Transverse colon (tissue), 4 donors: Measurements from ENCODE around the gene DEFB108B.
"Not testable (repeated sequence)": the region's sequence is repeated elsewhere in the genome, so short reads cannot be mapped to it uniquely, and the experiment has no call there.

ENCODE experiments used
- POLR2AphosphoS5 ChIP-seq, 3 donors: sonication (generic); formaldehyde crosslinking; IDR thresholded peaks; one replicate each; pipeline ENCODE4 v1.6.1; 2016; ENCODE audit warnings: antibody characterized with exemption in 3 of 3
- TF ChIP-seq, protein P1 (sequence below), 5 experiments: fragments of 200-600 bp in 3 of 5; fragments of 450-650 bp in 2 of 5; sonication (generic) in 3 of 5; IDR thresholded peaks; 1 replicate in 2 of 5; 2 replicates in 3 of 5; pipeline ENCODE4 v1.5.1; 2016 to 2017; ENCODE audit warnings: antibody characterized with exemption in 5 of 5, inconsistent platforms in 3 of 5, mild to moderate bottlenecking in 2 of 5, moderate library complexity in 1 of 5

DNA sequence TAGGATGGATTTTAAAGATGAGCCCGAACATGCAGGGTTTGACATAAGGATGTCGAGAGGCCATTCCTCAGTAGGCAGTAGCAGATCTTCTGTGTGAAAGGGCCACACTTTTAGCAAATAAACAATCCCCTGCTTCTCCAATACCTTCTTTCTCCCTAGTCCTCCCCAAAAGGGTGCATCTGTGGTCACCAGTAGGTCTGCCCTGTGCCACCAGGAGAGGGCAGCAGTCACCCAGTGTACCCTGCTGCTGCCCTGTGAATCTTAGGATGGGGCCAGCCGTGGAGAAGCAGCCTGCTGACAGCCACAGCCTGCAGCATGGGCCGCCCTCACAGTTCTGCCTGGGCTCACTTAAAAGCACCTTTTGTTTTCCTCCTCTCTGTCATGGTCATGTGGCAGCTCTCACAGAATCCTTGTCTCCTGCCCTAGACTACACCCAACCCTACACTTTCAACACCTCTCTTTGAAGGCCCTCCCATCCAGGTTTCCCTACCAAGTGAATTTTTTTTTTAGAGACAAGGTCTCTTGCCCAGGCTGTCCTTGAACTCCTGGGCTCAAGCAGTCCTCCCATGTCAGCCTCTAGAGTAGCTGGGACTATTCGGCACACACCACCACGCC lies 40.3 kb upstream of the DEFB108B start:
- TF ChIP-seq POLR2AphosphoS5 (IDR thresholded peaks at IDR 0.05) = not testable (repeated sequence)
- TF ChIP-seq, protein P1, sequence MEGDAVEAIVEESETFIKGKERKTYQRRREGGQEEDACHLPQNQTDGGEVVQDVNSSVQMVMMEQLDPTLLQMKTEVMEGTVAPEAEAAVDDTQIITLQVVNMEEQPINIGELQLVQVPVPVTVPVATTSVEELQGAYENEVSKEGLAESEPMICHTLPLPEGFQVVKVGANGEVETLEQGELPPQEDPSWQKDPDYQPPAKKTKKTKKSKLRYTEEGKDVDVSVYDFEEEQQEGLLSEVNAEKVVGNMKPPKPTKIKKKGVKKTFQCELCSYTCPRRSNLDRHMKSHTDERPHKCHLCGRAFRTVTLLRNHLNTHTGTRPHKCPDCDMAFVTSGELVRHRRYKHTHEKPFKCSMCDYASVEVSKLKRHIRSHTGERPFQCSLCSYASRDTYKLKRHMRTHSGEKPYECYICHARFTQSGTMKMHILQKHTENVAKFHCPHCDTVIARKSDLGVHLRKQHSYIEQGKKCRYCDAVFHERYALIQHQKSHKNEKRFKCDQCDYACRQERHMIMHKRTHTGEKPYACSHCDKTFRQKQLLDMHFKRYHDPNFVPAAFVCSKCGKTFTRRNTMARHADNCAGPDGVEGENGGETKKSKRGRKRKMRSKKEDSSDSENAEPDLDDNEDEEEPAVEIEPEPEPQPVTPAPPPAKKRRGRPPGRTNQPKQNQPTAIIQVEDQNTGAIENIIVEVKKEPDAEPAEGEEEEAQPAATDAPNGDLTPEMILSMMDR (IDR thresholded peaks at IDR 0.05) = peak; percentile 51 to 63 (median 55)
